ENCODE measurements around the gene ACOT7.

Gene ACOT7

DNA sequence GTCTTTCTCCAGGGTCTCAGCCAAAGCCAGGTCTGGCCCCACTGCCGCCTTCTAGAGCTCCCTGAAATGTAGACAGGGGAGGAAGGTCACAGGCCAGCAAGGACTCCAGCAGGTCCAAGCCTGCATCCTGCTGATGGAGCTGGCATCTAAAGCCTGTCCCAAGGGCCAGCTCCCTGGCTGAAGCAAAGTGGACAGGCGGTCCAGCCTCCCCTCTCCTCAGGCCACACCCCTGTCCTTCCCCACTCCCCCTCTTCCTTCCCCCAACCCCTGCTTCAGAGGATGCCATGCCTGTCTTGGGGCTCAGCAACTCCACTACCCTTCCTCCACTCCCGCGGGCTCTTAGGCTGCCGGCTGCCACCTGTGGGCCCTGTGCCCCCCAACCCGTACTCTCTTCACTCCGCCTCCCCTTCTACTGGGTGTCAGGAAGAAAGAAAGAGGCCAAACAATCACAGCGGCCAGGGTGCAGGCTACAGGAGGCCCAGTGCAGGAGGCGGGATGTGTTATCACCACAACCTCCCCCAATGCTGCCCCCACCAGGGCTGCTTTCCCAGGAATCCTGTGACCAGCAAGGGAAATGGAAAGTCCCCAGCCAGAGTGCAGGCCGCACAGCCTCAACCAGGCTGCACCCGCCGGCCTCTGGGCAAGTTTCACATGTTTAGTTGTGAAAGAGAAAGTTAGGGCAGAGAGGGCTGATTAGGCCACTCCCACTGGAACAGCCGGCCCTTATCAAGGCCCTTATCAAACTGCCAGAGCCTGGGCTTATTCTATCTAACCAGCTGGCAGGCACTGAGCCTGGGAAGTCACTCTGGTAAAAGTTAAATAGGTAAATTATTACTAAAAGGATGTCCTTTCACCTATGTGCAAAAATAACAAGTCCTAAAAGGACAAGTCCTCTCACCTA is 34.1 kb downstream of the ACOT7 start:
- DNase-seq, result no peak

- no peak for DNase-seq
These were observed 34.8 kb downstream of the ACOT7 start for GRCh38 chr1:6358757-6359201.

GRCh38 chr1:6358144-6358624 is 35.4 kb downstream of the ACOT7 start:
- DNase-seq, result no peak

GRCh38 chr1:6357243-6357936 is 36.2 kb downstream of the ACOT7 start:
- no peak for DNase-seq

DNA sequence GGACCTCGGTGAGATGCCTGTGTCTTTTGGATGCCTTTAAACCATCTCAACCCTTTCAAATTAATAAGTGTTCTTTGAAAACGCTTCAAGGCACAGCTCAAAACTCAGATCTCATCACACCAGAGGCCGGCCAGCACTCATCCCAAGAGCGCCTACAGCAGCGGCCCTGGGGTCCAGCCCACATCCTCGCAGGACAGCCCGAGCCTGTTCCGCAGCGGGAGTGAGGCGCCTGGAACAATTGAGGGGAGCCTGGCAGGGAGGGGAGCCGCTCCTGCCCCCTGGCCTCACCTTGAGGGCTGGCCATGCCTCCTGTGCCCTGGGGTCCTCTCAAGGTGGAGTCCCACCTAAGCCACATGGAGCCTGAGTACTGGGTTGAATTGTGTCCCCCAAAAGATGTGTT is 37.9 kb downstream of the ACOT7 start:
- no peak for DNase-seq

GRCh38 chr1:6354659-6355317 is 38.8 kb downstream of the ACOT7 start:
- no peak for DNase-seq

DNA sequence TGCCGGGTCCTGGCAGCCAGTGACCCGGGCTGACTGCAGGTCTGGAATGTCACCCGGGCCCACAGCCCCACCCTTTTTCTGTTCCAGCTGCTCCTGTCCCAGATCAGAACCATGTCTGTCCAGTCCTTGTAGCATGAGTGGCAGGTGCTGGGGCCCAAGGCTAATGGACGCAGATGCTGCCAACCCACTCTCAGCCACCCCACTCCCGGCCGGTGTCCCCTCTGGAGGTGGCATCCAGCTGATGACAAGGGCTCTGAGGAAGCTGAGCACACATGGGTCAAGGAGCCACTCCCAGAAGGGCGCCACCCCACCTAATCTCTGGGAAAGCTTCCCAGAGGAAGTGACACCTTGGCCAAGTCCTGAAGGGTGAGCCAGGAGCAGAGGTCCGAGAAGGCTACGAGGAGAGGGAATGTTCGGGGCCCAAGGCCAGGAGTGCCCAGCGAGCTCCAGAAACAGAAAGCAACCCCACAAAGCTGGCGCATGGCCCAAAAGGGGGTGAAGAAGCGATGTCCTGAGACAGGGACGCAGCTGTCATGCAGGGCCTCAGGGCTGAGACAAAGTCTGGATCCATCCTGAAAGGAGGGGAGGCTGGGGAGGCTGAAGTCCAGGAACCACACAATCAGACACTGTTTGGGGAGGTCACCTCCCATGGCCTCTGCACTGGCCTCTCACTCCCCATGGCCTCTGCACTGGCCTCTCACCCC is 39.5 kb downstream of the ACOT7 start:
- DNase-seq, result no peak

DNA sequence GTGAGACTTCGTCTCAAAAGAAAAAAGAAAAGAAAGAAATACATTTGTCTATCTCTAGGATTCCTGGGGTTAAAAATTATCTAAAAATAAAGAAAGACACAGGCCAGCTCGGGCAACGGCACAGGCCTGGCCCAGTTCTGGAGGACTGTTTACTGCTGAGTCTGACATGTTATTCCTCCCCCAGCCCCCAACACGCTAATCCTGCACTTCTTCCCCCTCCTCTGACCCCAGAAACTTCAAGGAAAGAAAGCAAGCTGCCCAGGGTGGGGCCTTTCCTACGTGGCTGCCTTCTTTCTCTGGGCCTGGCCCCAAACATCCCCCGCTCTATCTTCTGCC is 40.0 kb downstream of the ACOT7 start:
- DNase-seq, result no peak

DNA sequence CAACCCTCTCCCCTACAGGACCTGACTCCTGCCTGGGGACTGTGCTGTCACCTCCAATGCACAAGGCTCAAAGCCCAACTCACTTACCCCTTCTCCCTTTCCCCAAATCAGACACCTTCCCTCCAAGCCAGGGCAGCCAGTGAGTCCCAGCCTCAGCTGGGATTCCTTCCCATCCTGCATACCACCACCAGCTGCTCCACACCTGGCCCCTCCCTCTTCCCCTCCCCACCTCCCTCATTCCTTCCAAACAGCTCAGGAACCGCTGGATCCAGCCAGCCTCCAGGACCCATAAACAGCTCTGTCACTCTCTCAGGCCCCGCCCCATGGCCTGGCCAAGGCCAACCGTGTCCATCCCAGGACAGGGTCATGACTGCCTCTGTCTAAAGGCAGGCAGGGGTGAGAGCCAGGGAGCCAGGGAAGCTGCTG is 41.4 kb downstream of the ACOT7 start:
- no peak for DNase-seq

- DNase-seq, result no peak
These were observed 42.0 kb downstream of the ACOT7 start for GRCh38 chr1:6351480-6352137.

DNA sequence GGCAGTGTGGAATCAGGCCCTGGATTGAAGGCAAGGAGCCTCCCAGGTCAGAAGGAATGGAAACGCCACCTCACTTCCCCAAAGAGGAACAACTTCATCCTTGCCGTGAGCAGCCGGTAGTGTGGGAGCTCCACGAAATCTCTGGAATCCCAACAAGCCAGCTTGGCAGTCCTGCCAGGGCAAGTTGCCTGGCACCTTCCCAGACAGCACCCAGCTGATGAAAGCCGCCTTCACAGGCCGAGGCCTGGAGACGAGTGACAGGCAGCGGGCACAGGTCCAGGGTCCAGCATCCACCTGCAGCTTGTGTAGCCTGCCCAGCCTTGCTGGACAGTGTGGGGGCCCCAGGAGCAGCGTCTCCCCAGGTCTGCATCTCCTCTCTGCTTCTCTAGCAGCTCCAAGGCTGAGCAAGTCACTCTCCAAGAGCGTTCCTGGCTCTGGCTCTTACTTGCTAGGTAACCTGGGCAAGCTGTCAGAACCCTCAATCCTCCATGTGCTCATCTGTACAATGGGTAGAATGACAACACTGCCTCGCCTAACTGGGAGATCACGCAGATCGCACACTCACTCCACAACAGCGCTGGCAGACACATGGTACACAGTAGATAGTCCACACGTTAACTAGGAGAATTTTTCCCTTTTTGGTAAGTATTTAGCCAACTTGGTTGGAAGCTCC is 43.0 kb downstream of the ACOT7 start:
- DNase-seq, result no peak

DNA sequence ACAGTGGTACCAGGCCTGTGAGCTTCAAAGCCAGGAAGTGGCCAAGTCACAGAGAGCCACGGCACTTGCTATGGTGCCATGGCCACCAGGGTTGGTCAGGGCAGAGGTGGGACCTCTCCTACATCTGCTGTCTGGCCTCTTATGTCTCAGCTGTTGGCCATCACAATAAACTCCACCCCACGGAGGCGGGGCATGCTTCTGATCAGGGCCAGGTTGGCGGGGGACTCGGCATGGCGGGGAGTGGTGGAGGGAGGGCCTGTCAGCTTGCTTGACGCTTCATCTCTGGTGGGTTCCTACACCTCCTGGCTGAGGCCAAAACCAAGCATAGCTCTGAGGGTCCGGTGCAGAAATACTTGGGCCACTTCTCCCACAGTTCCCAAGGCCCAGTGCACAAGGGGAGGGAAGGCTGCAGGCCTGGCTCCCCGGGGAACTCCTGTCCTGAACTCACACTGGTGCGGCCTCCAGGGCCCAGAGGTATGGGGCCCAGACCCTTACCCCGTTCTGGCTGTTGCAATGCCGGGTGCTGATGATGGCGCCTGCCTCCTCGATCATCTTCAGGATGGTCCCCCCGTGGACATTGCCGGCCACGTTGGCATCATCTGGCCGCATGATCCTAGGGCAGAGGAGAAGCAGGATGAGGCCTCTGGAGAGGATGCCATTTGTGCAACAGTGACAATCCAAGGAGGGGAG is 44.2 kb downstream of the ACOT7 start:
- DNase-seq, result no peak

- no peak for DNase-seq
These were observed 44.9 kb downstream of the ACOT7 start for GRCh38 chr1:6348511-6349191.

- DNase-seq, result no peak
These were observed 45.7 kb downstream of the ACOT7 start for GRCh38 chr1:6347641-6348487.

- no peak for DNase-seq
These were observed 48.1 kb downstream of the ACOT7 start for GRCh38 chr1:6345460-6345859.

DNA sequence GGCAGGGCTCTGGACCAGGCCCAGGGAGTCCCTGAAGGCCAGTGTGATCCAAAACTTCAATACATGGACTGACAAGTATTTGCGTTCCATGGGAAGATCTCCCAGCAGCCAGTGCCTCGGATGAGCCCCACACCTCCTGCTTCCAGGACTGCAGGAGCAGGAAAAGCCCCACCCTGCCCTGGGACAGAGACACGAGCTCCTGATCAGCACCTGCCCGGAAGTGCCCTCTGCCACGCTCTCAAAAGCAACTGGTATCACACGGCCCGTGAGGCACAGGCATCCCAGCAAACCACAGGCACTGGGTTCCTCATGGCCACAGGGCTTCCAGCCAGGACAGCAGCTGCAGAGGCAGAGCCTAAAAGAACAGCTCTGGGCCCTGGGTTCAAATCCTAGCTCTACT is 48.6 kb downstream of the ACOT7 start:
- DNase-seq, result no peak

DNA sequence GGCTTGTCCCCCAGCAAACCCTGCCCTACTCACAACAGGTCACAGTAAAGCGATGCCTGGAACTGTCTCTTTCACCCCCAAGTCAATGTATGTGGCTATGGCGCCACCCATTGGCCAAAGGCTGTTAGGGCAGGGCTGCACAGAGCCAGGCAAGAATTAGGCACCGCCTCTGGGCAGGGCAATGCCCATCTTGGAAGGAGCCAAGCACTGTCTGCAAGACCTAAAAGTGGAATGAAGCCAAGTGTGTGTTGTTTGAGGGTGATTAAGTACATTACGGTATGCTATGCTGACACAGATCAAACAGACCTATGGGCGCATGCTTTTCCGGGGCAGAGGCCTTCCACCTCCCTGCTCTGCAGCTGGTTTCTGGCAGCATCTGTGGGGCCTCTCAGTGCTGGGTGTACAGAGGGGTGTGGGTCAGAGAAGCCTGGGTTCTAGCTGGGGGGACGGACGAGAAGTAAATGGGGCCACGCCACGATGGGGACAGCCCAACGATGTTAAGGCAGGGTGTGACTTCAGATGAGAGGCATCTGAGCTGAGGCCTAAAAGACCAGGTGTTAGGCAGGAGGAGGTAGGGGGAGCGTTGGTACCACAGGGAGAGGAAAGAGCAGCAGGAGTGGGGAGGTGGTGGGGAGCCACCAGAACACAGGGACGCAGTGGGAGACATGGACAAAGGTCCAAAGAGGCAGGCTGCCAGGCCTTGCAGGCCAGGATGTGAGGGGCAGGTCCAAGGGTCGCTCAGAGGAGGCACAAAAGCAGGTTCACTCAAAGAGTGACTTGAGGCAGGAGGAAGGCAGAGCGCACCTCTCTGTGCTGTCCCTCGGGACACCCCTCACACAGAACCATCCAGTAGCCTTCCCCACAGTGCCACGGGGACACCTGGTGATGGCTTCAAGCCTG is 49.8 kb downstream of the ACOT7 start:
- DNase-seq, result peak; percentile 3

DNA sequence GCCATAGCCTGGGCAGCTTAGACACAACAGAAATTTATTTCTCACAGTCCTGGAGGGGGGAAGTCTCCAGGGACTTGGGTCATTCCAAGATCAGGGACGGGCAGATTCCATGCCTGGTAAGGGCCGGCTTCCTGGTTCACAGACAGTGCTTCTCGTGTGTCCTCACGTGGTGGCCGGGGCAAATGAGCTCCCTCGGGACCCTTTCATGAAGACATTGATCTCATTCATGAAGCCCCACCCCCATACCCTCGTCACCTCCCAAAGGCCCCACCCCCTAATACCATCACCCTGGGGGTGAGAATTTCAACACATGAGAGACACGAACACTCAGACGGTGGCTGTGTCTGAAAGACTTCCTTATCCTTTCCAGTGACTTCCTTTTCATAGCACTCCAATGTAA is 51.5 kb downstream of the ACOT7 start:
- DNase-seq, result no peak

GRCh38 chr1:6338695-6339094 is 54.9 kb downstream of the ACOT7 start:
- no peak for DNase-seq

Data from NCI-H1417 treated with DMSO at 0.1 percent for 48 hours (cell line).